GM13976 (cell line): Measurements from ENCODE around the gene MECR.

Source experiments
- DNase-seq: peaks from one replicate; pipeline ENCODE4 v3.0.0; 2012; ENCODE audit warnings: low spot score
- CTCF ChIP-seq: IDR thresholded peaks from 2 replicates; pipeline ENCODE4 v1.5.1; 2012; ENCODE audit warnings: borderline replicate concordance, mild to moderate bottlenecking; ENCODE audit not compliant: insufficient read depth; ENCODE audit errors: extremely low read depth, missing control alignments, control extremely low read depth
- in situ Hi-C: fragments of 300-500 bp; cut with MboI; formaldehyde crosslinking; loops from one replicate; pipeline ENCODE4 v1.12.0; 2022; ENCODE audit warnings: low sequenced_read_pairs, mixed read lengths, inconsistent platforms; ENCODE audit not compliant: unreplicated experiment

Gene MECR

GRCh38 chr1:29186252-29186651, 44.5 kb downstream of the MECR start:
- no peak for TF ChIP-seq CTCF
- in situ Hi-C loops = no loop called here
- DNase-seq = no peak

GRCh38 chr1:29183287-29183686, 47.4 kb downstream of the MECR start:
- in situ Hi-C loops = no loop called here

GRCh38 chr1:29181413-29182225, 49.1 kb downstream of the MECR start, which contains the start of gene SRSF4:
TSS of gene SRSF4 (minus strand) at chr1:29181900. CDS start at chr1:29181752, 148 bp downstream.
- TF ChIP-seq CTCF = peak; percentile 77
- peak; percentile 99 for DNase-seq
- in situ Hi-C loops = no loop called here

More at GRCh38 chr1:29183287-29183686, 47.4 kb downstream of the MECR start:
- no peak for TF ChIP-seq CTCF
- DNase-seq = no peak

- no peak for TF ChIP-seq CTCF
- no peak for DNase-seq
- in situ Hi-C loops = no loop called here
Measured at GRCh38 chr1:29180497-29181412, 50.0 kb downstream of the MECR start.

GRCh38 chr1:29179641-29180184, 51.0 kb downstream of the MECR start:
- TF ChIP-seq CTCF = no peak
- in situ Hi-C loops = no loop called here
- DNase-seq = no peak

GRCh38 chr1:29177022-29177705, 53.6 kb downstream of the MECR start:
- no peak for DNase-seq
- no peak for TF ChIP-seq CTCF
- in situ Hi-C loops = no loop called here
